Uterus (tissue), 4 donors: ENCODE data around the gene RPAP3. TPM values are rescaled to one million over a fixed set of nuclear protein-coding genes. Genes with fewer than 3 reads are reported as not detected.
A peak's percentile ranks its signal among the peaks of the same experiment; 100 is the strongest.

Experiments
- DNase-seq, 2 donors: peaks; one replicate each; pipeline ENCODE4 v3.0.0-alpha.2; 2019 to 2020
- H3K27ac ChIP-seq, 2 donors: fragments of 200-600 bp; sonication (generic); 1 replicate in 1 of 2; 2 replicates in 1 of 2; pipeline ENCODE4 v1.5.1; 2016 to 2018
- H3K27me3 ChIP-seq, 2 donors: fragments of 200-600 bp; sonication (generic); one replicate each; pipeline ENCODE4 v1.5.1; 2018 to 2019; ENCODE audit warnings: control low read depth in 1 of 2
- H3K36me3 ChIP-seq, 2 donors: fragments of 200-600 bp; sonication (generic); one replicate each; pipeline ENCODE4 v1.5.1; 2019; ENCODE audit warnings: control low read depth in 1 of 2
- H3K4me1 ChIP-seq, 2 donors: fragments of 200-600 bp; sonication (generic); one replicate each; pipeline ENCODE4 v1.5.1; 2018 to 2019; ENCODE audit warnings: control low read depth in 1 of 2
- H3K4me3 ChIP-seq, 2 donors: fragments of 200-600 bp; sonication (generic); 1 replicate in 1 of 2; 2 replicates in 1 of 2; pipeline ENCODE4 v1.5.1; 2018 to 2019; ENCODE audit warnings: mild to moderate bottlenecking in 1 of 2
- H3K9me3 ChIP-seq, 2 donors: fragments of 200-600 bp; sonication (generic); one replicate each; pipeline ENCODE4 v1.5.1; 2019; ENCODE audit warnings: control low read depth in 1 of 2
- CTCF ChIP-seq, 4 experiments: fragments of 200-600 bp in 2 of 4; fragments of 450-650 bp in 2 of 4; sonication (generic) in 2 of 4; IDR thresholded peaks; one replicate each; pipeline ENCODE4 v1.5.1; 2016 to 2019; ENCODE audit warnings: antibody characterized with exemption in 4 of 4, mild to moderate bottlenecking in 2 of 4, moderate library complexity in 1 of 4
- POLR2A ChIP-seq, 2 donors: fragments of 450-650 bp; IDR thresholded peaks; one replicate each; pipeline ENCODE4 v1.6.1; 2016; ENCODE audit warnings: antibody characterized with exemption in 2 of 2, mild to moderate bottlenecking in 1 of 2, moderate library complexity in 1 of 2
- intact Hi-C: fragments of 100-400 bp; cut with DNase I; formaldehyde crosslinking; loops from one replicate; pipeline ENCODE4 v1.15.1; 2023; ENCODE audit warnings: low total_unique reads
- total RNA-seq, 4 donors: library from RNA; depleted of rRNA in 3 of 4; stranded (reverse); fragments of >200 nt in 3 of 4; gene quantifications; one replicate each; pipeline versions ENCODE4 v1.1.0 to v1.2.4, GENCODE V29; 2014 to 2023
- donor health status: DM: yes; HTN: yes; CAD: no.

The RPAP3 gene
- total RNA-seq, 4 donors from 2014 or later = 16.8 to 33.6 (median 22.2) TPM

GRCh38 chr12:47715877-47716548 is 10.2 kb upstream of the RPAP3 start:
- TF ChIP-seq CTCF (IDR thresholded peaks at IDR 0.05) = no peak
- peak; percentile 44 to 54 for DNase-seq
- H3K9me3 ChIP-seq = no peaks in the 10 kb centered on the region
- H3K4me3 ChIP-seq = peak overlapping the region in 1 of 2 donors; percentile 20
- no peaks in the 10 kb centered on the region for H3K27me3 ChIP-seq
- H3K36me3 ChIP-seq = no peaks in the 10 kb centered on the region
- intact Hi-C loops = loop anchor here (5.0 to 10.0 kb wide), 2 partner anchors 61 to 119 kb away; no protein-coding TSS in a partner anchor
- peaks cover 3 to 5% of the 10 kb centered on the region in 2 donors for H3K4me1 ChIP-seq
- H3K27ac ChIP-seq = peak overlapping the region; percentile 86 to 93

GRCh38 chr12:47715393-47715876 is 9.6 kb upstream of the RPAP3 start:
- peak; percentile 83 to 87 for DNase-seq
- TF ChIP-seq CTCF (IDR thresholded peaks at IDR 0.05) (peak; percentile 69 to 91 (median 80)), POLR2A (IDR thresholded peaks at IDR 0.05) (no peak)
- Histone ChIP-seq H3K9me3 (no peaks in the 10 kb centered on the region), H3K4me1 (peaks cover 3 to 5% of the 10 kb centered on the region in 2 donors), H3K27me3 (no peaks in the 10 kb centered on the region), H3K36me3 (no peaks in the 10 kb centered on the region), H3K4me3 (peak overlapping the region in 1 of 2 donors; percentile 20), H3K27ac (peak overlapping the region; percentile 86 to 93)
- intact Hi-C loops = loop anchor here (5.0 to 10.0 kb wide), 2 partner anchors 62 to 119 kb away; no protein-coding TSS in a partner anchor

- Histone ChIP-seq H3K27ac (peak overlapping the region; percentile 86 to 93), H3K9me3 (no peaks in the 10 kb centered on the region), H3K27me3 (no peaks in the 10 kb centered on the region), H3K4me3 (no peak overlapping the region), H3K4me1 (peaks cover 3 to 5% of the 10 kb centered on the region in 2 donors), H3K36me3 (no peaks in the 10 kb centered on the region)
- TF ChIP-seq CTCF (IDR thresholded peaks at IDR 0.05) (no peak), POLR2A (IDR thresholded peaks at IDR 0.05) (no peak)
- intact Hi-C loops = loop anchor here (5.0 to 10.0 kb wide), 2 partner anchors 62 to 120 kb away; no protein-coding TSS in a partner anchor
- DNase-seq = no peak
These were observed 9.1 kb upstream of the RPAP3 start for GRCh38 chr12:47714826-47715386.

GRCh38 chr12:47712171-47712570 is 6.3 kb upstream of the RPAP3 start:
- intact Hi-C loops = loop anchor here (10.0 kb wide), 1 partner anchor 123 kb away; no protein-coding TSS in a partner anchor
- no peaks in the 10 kb centered on the region for H3K36me3 ChIP-seq
- H3K4me3 ChIP-seq = no peak overlapping the region
- H3K9me3 ChIP-seq = no peaks in the 10 kb centered on the region
- H3K27me3 ChIP-seq = no peaks in the 10 kb centered on the region
- H3K27ac ChIP-seq = no peak overlapping the region
- no peak for DNase-seq
- no peak for TF ChIP-seq CTCF (IDR thresholded peaks at IDR 0.05)
- no peak for TF ChIP-seq POLR2A (IDR thresholded peaks at IDR 0.05)
- no peaks in the 10 kb centered on the region for H3K4me1 ChIP-seq

- TF ChIP-seq POLR2A (IDR thresholded peaks at IDR 0.05) (no peak), CTCF (IDR thresholded peaks at IDR 0.05) (no peak)
- H3K27ac ChIP-seq = no peak overlapping the region
- intact Hi-C loops = loop anchor here (10.0 kb wide), 1 partner anchor 123 kb away; no protein-coding TSS in a partner anchor
- DNase-seq = no peak
- no peaks in the 10 kb centered on the region for H3K4me1 ChIP-seq
- H3K36me3 ChIP-seq = no peaks in the 10 kb centered on the region
- H3K4me3 ChIP-seq = no peak overlapping the region
- no peaks in the 10 kb centered on the region for H3K9me3 ChIP-seq
- no peaks in the 10 kb centered on the region for H3K27me3 ChIP-seq
These were observed 5.6 kb upstream of the RPAP3 start for GRCh38 chr12:47711448-47711847.
